A549 (cell line): ENCODE data around the gene PRSS56. TPM values are rescaled to one million over a fixed set of nuclear protein-coding genes. Genes with fewer than 3 reads are reported as not detected.

Source experiments
- ATAC-seq, 2 experiments: fragments of 200-7000 bp in 1 of 2; fragments of >200 bp in 1 of 2; cut with Nextera tagmentation in 1 of 2; cut with Tn5 transposase in 1 of 2; 3 replicates each; pipeline versions ENCODE4 v1.8.0 to v1.9.1; 2018 to 2020; ENCODE audit warnings: mild to moderate bottlenecking in 1 of 2, moderate library complexity in 1 of 2
- CTCF ChIA-PET: fragments of 300-600 bp; sonication (Branson Sonifier 250); formaldehyde crosslinking; extraction: SDS; loops from one replicate; lab custom pipeline; 2021; ENCODE audit warnings: antibody characterized with exemption, inconsistent platforms; lab: Yijun Ruan, JAX
- POLR2A ChIA-PET: fragments of 350-600 bp; formaldehyde crosslinking; extraction: SDS; loops from one replicate; lab custom pipeline; 2021; ENCODE audit warnings: antibody characterized with exemption, inconsistent platforms; lab: Yijun Ruan, JAX
- DNase-seq, 2 experiments: peaks; one replicate each; pipeline versions ENCODE4 v3.0.0 to v3.0.0-alpha.2; 2011 to 2016; ENCODE audit warnings: low read depth in 1 of 2, low spot score in 1 of 2
- FAIRE-seq: peaks from 2 replicates; lab custom pipeline; 2011; peaks lifted over from hg19 to GRCh38; lab: Jason Lieb, UNC
- H3K27ac ChIP-seq, 2 experiments: fragments of >200 bp; sonication (Bioruptor Twin); formaldehyde crosslinking; 3 replicates each; pipeline ENCODE4 v1.5.1; 2016 to 2017
- H3K4me1 ChIP-seq: fragments of >200 bp; sonication (Bioruptor Twin); formaldehyde crosslinking; 3 replicates; pipeline ENCODE4 v1.6.1; 2016
- H3K4me2 ChIP-seq: fragments of >200 bp; sonication (Bioruptor Twin); formaldehyde crosslinking; 3 replicates; pipeline ENCODE4 v1.6.1; 2016
- H3K4me3 ChIP-seq: fragments of >200 bp; sonication (Bioruptor Twin); formaldehyde crosslinking; 3 replicates; pipeline ENCODE4 v1.5.1; 2016
- H3K9me3 ChIP-seq: fragments of >200 bp; sonication (Bioruptor Twin); formaldehyde crosslinking; 3 replicates; pipeline ENCODE4 v1.6.1; 2016
- ATOH8 ChIP-seq: fragments of 250-450 bp; sonication (Bioruptor Pico); IDR thresholded peaks from 2 replicates; pipeline ENCODE4 v1.5.0; 2020; ENCODE audit warnings: low read depth, mild to moderate bottlenecking, moderate library complexity
- CBX8 ChIP-seq: fragments of 200-600 bp; sonication (generic); IDR thresholded peaks from 2 replicates; pipeline ENCODE4 v1.6.1; 2016
- CEBPB ChIP-seq, 2 experiments: fragments of >200 bp in 1 of 2; sonication (Bioruptor Twin) in 1 of 2; formaldehyde crosslinking in 1 of 2; IDR thresholded peaks; 2 replicates each; pipeline ENCODE4 v1.6.1; 2012 to 2016
- EHF ChIP-seq: fragments of 250-450 bp; sonication (Bioruptor Pico); IDR thresholded peaks from 2 replicates; pipeline ENCODE4 v1.5.0; 2020; ENCODE audit warnings: mild to moderate bottlenecking
- EHMT2 ChIP-seq: fragments of 200-600 bp; sonication (generic); IDR thresholded peaks from 2 replicates; pipeline ENCODE4 v1.6.1; 2016; ENCODE audit warnings: antibody characterized with exemption, low read depth, mild to moderate bottlenecking, moderate library complexity
- HEYL ChIP-seq: fragments of 250-450 bp; sonication (Bioruptor Pico); IDR thresholded peaks from 2 replicates; pipeline ENCODE4 v1.8.0; 2021; ENCODE audit warnings: mild to moderate bottlenecking, moderate library complexity
- HMGXB4 ChIP-seq: fragments of 250-450 bp; sonication (Bioruptor Pico); IDR thresholded peaks from 2 replicates; pipeline ENCODE4 v1.5.0; 2021; ENCODE audit warnings: mild to moderate bottlenecking, moderate library complexity, borderline replicate concordance
- HOXA7 ChIP-seq: fragments of 250-450 bp; sonication (Bioruptor Pico); IDR thresholded peaks from 2 replicates; pipeline ENCODE4 v1.5.0; 2020; ENCODE audit warnings: mild to moderate bottlenecking, moderate library complexity
- JUN ChIP-seq, 2 experiments: fragments of >200 bp; sonication (Bioruptor Twin); formaldehyde crosslinking; IDR thresholded peaks; 2 replicates in 1 of 2; 3 replicates in 1 of 2; pipeline ENCODE4 v1.6.1; 2016 to 2017
- JUNB ChIP-seq: fragments of >200 bp; sonication (Bioruptor Twin); formaldehyde crosslinking; IDR thresholded peaks from 2 replicates; pipeline ENCODE4 v1.6.1; 2016
- MAFK ChIP-seq: fragments of 450-650 bp; IDR thresholded peaks from 2 replicates; pipeline ENCODE4 v1.6.1; 2014; ENCODE audit not compliant: partially characterized antibody
- MYC ChIP-seq: IDR thresholded peaks from 2 replicates; pipeline ENCODE4 v1.6.1; 2012; ENCODE audit warnings: mild to moderate bottlenecking, inconsistent platforms, low read length, improper control_type of control experiment, borderline replicate concordance
- NFE2L2 ChIP-seq: fragments of 150-350 bp; conservative IDR thresholded peaks from 2 replicates; pipeline ENCODE4 v1.6.1; 2014; ENCODE audit warnings: low read length
- RCOR1 ChIP-seq: fragments of 150-350 bp; IDR thresholded peaks from 2 replicates; pipeline ENCODE4 v1.6.1; 2014; ENCODE audit warnings: antibody characterized with exemption, low read length, low read depth
- TFCP2L1 ChIP-seq: fragments of 250-450 bp; sonication (Bioruptor Pico); IDR thresholded peaks from 2 replicates; pipeline ENCODE4 v1.5.0; 2021; ENCODE audit warnings: mild to moderate bottlenecking
- ZC3H11A ChIP-seq: fragments of 450-650 bp; IDR thresholded peaks from 2 replicates; pipeline ENCODE4 v1.6.1; 2014; ENCODE audit warnings: antibody characterized with exemption, mild to moderate bottlenecking
- ZFP36 ChIP-seq: fragments of 450-650 bp; IDR thresholded peaks from 2 replicates; pipeline ENCODE4 v1.6.1; 2014; ENCODE audit warnings: borderline replicate concordance; ENCODE audit not compliant: partially characterized antibody
- WGBS: methylation state at CpG from one replicate; pipeline ENCODE4 v1.1.6; 2017; ENCODE audit errors: missing lambda C conversion rate; 5-methylcytosine and 5-hydroxymethylcytosine counted together
- polyA plus RNA-seq, 4 experiments: library from polyadenylated mRNA; depleted of rRNA in 3 of 4; stranded (reverse); fragments of >200 nt; fragmentation: RNase III in 1 of 4; extraction: RNeasy Plus Mini Kit Qiagen cat#74134 plus additional on column Dnase treatment in 1 of 4; gene quantifications; 2 replicates in 3 of 4; 3 replicates in 1 of 4; pipeline ENCODE4 v1.2.3, GENCODE V29; 2011 to 2017
- TF ChIP-seq, protein P1 (sequence below): fragments of >200 bp; sonication (Bioruptor Twin); formaldehyde crosslinking; IDR thresholded peaks from 3 replicates; pipeline ENCODE4 v1.6.1; 2016
- TF ChIP-seq, protein P2 (sequence below): fragments of 150-350 bp; IDR thresholded peaks from 2 replicates; pipeline ENCODE4 v1.6.1; 2014; ENCODE audit warnings: low read depth, mild to moderate bottlenecking, low read length
- TF ChIP-seq, protein P3 (sequence below): fragments of 450-650 bp; IDR thresholded peaks from 2 replicates; pipeline ENCODE4 v1.6.1; 2014; ENCODE audit warnings: antibody characterized with exemption
- TF ChIP-seq, protein P4 (sequence below): fragments of 200-600 bp; sonication (generic); IDR thresholded peaks from 2 replicates; pipeline ENCODE4 v1.6.1; 2016; ENCODE audit warnings: antibody characterized with exemption, mild to moderate bottlenecking, moderate library complexity

PRSS56 gene
- polyA plus RNA-seq, 2 of the 4 experiments (the other 2 are of a cell fraction): not detected

GRCh38 chr2:232504438-232504837 lies 15.8 kb upstream of the PRSS56 start:
- FAIRE-seq (no peak), DNase-seq (peak in 1 of 2 experiments; percentile 41), ATAC-seq (no peak)
- H3K4me3 ChIP-seq: no peak overlapping the region
- POLR2A ChIA-PET: no interaction called here
- H3K4me2 ChIP-seq: no peak overlapping the region
- TF ChIP-seq HOXA7 (CRISPR knock-in tag) (no peak), ZFP36 (peak; percentile 15)
- WGBS: 89% methylated on average over 2 of the region's 2 CpGs
- H3K27ac ChIP-seq: no peak overlapping the region
- H3K4me1 ChIP-seq: peaks cover 24% of the 10 kb centered on the region
- H3K9me3 ChIP-seq: no peaks in the 10 kb centered on the region
- CTCF ChIA-PET: interaction anchor here (0.7 to 1.4 kb wide), 3 partner anchors 17 to 57 kb away, joined by 3 to 5 read pairs (median 4); no protein-coding TSS in a partner anchor

DNA sequence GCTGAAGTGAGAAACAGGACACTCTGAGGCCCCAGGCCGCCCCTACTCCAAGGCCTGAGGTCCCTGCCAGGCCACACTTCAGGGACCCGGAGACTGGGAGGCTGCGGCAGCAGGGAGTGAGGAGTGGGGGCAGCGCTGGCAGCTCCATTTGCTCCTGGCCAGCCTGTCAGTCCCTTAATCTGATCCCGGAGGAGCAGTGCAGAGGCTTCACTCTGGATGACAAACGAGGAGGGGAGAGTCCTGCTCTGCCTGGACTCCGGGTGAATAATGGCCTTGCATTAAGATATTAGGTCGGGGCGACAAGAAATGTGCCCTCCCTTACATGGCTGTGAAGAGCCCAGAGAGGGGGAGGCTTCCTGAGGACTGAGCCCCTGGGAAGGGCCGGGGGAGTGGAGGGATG lies 14.3 kb upstream of the PRSS56 start:
- ChIA-PET POLR2A (no interaction called here), CTCF (interaction anchor here (1.0 kb wide), 1 partner anchor 66 kb away, joined by 3 read pairs; no protein-coding TSS in a partner anchor)
- FAIRE-seq: no peak
- no peaks in the 10 kb centered on the region for H3K9me3 ChIP-seq
- peak in 1 of 2 experiments; percentile 9; a peak in 2 of 6 replicates for ATAC-seq
- 68% methylated on average over 6 of the region's 10 CpGs for WGBS
- no peak overlapping the region for H3K27ac ChIP-seq
- no peak overlapping the region for H3K4me3 ChIP-seq
- TF ChIP-seq JUN (IDR thresholded peaks at IDR 0.05) (no peak), HEYL (CRISPR knock-in tag) (no peak), ATOH8 (CRISPR knock-in tag) (no peak), HMGXB4 (no peak), CEBPB (IDR thresholded peaks at IDR 0.05) (no peak), CBX8 (no peak), EHF (CRISPR knock-in tag) (no peak), RCOR1 (no peak), MYC (no peak), ZFP36 (no peak), JUNB (no peak), EHMT2 (no peak), TFCP2L1 (CRISPR knock-in tag) (no peak), NFE2L2 (no peak), MAFK (no peak), ZC3H11A (no peak)
- TF ChIP-seq, protein P1, sequence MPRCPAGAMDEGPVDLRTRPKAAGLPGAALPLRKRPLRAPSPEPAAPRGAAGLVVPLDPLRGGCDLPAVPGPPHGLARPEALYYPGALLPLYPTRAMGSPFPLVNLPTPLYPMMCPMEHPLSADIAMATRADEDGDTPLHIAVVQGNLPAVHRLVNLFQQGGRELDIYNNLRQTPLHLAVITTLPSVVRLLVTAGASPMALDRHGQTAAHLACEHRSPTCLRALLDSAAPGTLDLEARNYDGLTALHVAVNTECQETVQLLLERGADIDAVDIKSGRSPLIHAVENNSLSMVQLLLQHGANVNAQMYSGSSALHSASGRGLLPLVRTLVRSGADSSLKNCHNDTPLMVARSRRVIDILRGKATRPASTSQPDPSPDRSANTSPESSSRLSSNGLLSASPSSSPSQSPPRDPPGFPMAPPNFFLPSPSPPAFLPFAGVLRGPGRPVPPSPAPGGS: no peak
- TF ChIP-seq, protein P2, sequence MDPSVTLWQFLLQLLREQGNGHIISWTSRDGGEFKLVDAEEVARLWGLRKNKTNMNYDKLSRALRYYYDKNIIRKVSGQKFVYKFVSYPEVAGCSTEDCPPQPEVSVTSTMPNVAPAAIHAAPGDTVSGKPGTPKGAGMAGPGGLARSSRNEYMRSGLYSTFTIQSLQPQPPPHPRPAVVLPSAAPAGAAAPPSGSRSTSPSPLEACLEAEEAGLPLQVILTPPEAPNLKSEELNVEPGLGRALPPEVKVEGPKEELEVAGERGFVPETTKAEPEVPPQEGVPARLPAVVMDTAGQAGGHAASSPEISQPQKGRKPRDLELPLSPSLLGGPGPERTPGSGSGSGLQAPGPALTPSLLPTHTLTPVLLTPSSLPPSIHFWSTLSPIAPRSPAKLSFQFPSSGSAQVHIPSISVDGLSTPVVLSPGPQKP: no peak
- TF ChIP-seq, protein P3, sequence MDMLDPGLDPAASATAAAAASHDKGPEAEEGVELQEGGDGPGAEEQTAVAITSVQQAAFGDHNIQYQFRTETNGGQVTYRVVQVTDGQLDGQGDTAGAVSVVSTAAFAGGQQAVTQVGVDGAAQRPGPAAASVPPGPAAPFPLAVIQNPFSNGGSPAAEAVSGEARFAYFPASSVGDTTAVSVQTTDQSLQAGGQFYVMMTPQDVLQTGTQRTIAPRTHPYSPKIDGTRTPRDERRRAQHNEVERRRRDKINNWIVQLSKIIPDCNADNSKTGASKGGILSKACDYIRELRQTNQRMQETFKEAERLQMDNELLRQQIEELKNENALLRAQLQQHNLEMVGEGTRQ: no peak
- TF ChIP-seq, protein P4, sequence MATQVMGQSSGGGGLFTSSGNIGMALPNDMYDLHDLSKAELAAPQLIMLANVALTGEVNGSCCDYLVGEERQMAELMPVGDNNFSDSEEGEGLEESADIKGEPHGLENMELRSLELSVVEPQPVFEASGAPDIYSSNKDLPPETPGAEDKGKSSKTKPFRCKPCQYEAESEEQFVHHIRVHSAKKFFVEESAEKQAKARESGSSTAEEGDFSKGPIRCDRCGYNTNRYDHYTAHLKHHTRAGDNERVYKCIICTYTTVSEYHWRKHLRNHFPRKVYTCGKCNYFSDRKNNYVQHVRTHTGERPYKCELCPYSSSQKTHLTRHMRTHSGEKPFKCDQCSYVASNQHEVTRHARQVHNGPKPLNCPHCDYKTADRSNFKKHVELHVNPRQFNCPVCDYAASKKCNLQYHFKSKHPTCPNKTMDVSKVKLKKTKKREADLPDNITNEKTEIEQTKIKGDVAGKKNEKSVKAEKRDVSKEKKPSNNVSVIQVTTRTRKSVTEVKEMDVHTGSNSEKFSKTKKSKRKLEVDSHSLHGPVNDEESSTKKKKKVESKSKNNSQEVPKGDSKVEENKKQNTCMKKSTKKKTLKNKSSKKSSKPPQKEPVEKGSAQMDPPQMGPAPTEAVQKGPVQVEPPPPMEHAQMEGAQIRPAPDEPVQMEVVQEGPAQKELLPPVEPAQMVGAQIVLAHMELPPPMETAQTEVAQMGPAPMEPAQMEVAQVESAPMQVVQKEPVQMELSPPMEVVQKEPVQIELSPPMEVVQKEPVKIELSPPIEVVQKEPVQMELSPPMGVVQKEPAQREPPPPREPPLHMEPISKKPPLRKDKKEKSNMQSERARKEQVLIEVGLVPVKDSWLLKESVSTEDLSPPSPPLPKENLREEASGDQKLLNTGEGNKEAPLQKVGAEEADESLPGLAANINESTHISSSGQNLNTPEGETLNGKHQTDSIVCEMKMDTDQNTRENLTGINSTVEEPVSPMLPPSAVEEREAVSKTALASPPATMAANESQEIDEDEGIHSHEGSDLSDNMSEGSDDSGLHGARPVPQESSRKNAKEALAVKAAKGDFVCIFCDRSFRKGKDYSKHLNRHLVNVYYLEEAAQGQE: no peak
- peaks cover 24% of the 10 kb centered on the region for H3K4me1 ChIP-seq
- H3K4me2 ChIP-seq: no peak overlapping the region
- DNase-seq: no peak
